Left renal pelvis (tissue), 4 donors: ENCODE results near the gene HSPB8. TPM values are rescaled to one million over a fixed set of nuclear protein-coding genes. Genes with fewer than 3 reads are reported as not detected.

Source experiments
- DNase-seq, 4 donors: peaks; one replicate each; pipeline ENCODE4 v3.0.0-alpha.2; 2013; ENCODE audit warnings: low read depth in 4 of 4, low spot score in 3 of 4
- polyA plus RNA-seq, 4 donors: library from polyadenylated mRNA; unstranded; fragments of 120-200 nt; gene quantifications; one replicate each; pipeline ENCODE4 v1.2.1, GENCODE V29; 2013; ENCODE audit not compliant: insufficient read length in 4 of 4

Gene HSPB8
- polyA plus RNA-seq = 10 to 100 TPM in 1 of 4 donors, 1 to 10 TPM in 3; 6.2 to 24.5 (median 7.2) TPM

- peak; percentile 35 to 47 (median 40) for DNase-seq
Measured at GRCh38 chr12:119178544-119179334, at the start of gene HSPB8. Gene HSPB8 (plus strand): TSS chr12:119178931. CDS start chr12:119179313, 382 bp downstream.

DNA sequence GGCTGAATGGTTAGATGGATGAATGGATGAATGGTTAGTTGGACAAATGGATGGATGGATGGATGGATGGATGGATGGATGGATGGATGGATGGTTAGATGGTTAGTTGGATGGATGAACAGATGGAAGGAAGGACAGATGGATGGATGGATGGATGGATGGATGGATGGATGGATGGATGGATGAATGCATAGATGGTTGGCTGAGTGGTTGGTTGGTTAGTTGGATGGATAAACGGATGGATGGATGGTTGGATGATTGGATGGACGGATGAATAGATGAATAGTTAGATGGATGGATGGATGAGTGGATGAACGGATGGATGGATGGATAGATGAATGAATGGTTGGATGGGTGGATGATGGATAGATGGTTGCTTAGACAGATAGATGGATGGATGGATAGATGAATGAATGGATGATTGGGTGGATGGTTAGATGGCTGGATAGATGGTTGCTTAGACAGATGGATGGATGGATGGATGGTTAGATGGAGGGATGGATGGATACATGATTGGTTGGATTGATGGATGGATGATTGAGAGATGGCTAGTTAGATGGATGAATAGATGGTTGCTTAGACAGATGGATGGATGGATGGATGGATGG, 48.8 kb upstream of the HSPB8 start:
- no peak for DNase-seq

GRCh38 chr12:119130523-119130922, 48.2 kb upstream of the HSPB8 start:
- DNase-seq = no peak

- no peak for DNase-seq
Measured at GRCh38 chr12:119134284-119135072, 44.3 kb upstream of the HSPB8 start.

- DNase-seq = no peak
Measured at GRCh38 chr12:119136811-119137410, 41.8 kb upstream of the HSPB8 start.

- no peak for DNase-seq
Measured at GRCh38 chr12:119139448-119139847, 39.3 kb upstream of the HSPB8 start.

- DNase-seq = no peak
Measured at GRCh38 chr12:119145367-119145766, 33.4 kb upstream of the HSPB8 start.

GRCh38 chr12:119147847-119148448, 30.8 kb upstream of the HSPB8 start:
- no peak for DNase-seq

GRCh38 chr12:119149270-119149669, 29.5 kb upstream of the HSPB8 start:
- DNase-seq = no peak

GRCh38 chr12:119151445-119152026, 27.2 kb upstream of the HSPB8 start:
- DNase-seq = no peak

GRCh38 chr12:119153477-119154434, 25.0 kb upstream of the HSPB8 start:
- no peak for DNase-seq

GRCh38 chr12:119154435-119154818, 24.3 kb upstream of the HSPB8 start:
- no peak for DNase-seq

DNA sequence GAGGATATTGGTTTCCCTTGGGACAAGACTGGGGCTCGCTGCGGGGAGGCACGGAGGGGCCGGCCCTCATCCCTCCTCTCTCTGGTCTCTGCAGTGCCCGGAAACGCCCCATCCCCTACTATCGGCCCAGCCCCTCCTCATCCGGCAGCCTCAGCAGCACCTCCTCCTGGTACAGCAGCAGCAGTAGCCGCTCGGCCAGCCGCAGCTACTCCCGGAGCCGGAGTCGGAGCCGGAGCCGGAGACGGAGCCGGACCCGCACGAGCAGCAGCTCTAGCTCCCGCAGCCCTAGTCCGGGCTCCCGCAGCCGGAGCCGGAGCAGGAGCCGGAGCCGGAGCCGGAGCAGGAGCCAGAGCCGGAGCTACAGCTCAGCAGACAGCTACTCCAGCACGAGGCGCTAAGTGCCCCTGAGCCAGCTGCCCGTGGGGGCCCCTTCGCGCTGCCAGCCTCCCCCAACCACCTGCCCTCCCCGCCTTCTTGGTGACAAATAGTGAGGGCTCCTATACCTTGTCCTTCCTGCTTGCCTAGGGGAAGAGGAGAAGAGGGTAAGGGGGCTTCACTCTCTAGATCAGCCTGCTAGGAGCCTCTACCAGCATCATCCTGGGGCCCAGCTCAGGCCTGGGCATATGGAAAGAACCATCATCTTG, 22.2 kb upstream of the HSPB8 start:
- no peak for DNase-seq

DNA sequence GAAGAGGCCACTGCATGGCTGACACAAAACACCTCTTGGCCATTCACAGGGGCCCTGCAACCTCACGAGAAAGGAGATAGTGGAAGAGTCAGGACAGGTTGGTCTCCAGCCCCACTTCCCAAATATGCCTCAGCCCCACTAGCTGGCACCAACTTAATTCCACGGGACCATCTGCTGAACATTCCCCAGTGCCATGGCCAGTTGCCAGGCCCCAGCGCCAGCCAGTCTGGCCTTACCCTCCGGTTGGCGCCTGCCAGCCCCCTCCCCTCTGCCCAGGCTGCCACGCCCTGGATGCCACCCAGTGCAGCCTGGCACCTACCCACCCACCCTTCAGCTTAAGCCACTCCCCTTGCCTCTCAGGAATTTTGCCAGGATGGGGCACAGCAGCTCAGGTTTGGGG, 21.2 kb upstream of the HSPB8 start:
- no peak for DNase-seq

GRCh38 chr12:119157978-119158377, 20.8 kb upstream of the HSPB8 start:
- no peak for DNase-seq

DNA sequence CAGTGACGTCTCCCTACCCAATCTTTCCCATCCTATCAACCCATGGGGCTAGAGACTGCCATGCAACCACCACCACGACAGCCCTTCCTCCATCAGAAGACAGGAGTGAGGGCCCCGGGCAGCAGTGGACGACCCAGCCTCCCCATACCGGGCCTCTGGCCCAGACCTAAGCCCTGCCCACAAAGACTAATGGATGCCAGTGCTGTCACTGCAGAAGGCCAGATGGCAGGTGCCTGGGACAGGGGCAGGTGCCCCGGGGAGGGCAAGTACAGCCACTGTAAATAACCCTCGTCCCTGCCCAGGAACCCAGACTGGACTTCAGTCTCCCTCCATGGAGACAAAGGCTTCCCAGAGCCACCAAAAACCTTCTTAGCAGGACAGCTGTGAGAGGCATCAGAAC, 20.3 kb upstream of the HSPB8 start:
- DNase-seq = no peak

DNA sequence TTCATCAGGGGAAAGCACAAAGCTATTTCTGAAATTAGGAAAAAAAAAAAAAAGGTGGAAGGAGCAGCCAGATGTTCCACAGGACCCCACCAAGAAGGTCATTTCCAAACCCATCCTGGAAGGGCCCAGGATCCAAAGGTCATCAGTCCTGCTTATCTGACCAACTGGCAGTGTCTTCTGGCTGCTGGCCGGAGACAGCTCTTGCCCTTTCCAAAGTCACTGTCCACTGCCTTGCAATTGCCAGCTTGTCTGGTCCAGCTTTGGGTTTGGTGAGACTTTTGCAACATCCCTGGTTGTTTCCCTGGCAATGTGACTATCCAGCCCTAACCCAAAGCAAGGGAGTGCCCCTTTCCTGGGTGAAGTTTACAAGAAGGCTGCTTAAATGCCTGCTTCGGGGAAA, 18.9 kb upstream of the HSPB8 start:
- DNase-seq = no peak

- no peak for DNase-seq
Measured at GRCh38 chr12:119167902-119168301, 10.8 kb upstream of the HSPB8 start.

DNA sequence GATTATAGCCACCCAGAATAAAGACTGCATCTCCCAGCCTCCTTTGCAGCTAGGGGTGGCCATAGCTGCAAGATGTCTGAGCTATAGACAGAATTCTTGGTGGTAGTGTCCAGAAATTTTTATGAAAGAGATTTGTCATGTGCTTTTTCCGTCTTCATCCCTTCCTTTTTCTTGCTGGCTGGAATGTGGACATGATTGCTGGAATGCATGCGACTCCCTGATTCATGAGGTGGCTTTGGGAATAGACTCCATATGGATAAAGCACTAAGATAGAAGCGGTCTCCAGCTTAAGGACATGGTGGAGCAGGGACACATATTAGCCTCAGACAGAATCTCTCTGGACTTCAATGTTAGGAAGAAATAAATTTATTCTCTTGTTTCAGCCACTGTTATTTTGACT, 10.0 kb upstream of the HSPB8 start:
- DNase-seq = no peak
